Measurements from ENCODE around the gene OR52K2.

DNA sequence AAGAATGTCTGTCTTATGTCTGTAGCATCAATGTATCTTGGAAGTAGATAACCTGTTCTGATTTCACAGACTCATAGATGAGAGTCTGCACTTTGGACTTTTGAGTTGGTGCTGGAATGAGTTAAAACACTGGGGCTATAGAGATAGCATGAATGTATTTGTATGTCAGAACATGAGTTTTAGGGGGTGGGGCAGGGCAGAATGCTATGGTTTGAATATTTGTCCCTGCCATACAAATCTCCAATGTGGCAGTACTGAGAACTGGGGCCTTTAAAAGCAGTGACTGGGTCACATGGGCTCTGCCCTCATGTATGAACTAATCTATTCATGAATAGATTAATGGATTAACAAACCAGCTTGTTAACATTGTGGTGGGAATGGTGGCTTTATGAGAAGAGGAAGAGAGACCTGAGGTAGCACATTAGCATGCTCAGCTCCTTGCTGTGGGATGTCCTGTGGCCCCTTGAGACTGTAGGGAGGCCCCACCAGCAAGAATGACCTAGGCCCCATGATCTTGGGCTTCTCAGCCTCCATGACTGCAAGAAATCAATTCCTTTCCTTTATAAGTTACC lies 17.9 kb downstream of the OR52K2 start:
- no peak for TF ChIP-seq POLR2A (IDR thresholded peaks at IDR 0.05)
- TF ChIP-seq, protein P1, sequence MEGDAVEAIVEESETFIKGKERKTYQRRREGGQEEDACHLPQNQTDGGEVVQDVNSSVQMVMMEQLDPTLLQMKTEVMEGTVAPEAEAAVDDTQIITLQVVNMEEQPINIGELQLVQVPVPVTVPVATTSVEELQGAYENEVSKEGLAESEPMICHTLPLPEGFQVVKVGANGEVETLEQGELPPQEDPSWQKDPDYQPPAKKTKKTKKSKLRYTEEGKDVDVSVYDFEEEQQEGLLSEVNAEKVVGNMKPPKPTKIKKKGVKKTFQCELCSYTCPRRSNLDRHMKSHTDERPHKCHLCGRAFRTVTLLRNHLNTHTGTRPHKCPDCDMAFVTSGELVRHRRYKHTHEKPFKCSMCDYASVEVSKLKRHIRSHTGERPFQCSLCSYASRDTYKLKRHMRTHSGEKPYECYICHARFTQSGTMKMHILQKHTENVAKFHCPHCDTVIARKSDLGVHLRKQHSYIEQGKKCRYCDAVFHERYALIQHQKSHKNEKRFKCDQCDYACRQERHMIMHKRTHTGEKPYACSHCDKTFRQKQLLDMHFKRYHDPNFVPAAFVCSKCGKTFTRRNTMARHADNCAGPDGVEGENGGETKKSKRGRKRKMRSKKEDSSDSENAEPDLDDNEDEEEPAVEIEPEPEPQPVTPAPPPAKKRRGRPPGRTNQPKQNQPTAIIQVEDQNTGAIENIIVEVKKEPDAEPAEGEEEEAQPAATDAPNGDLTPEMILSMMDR (IDR thresholded peaks at IDR 0.05) = no peak

Data from prostate gland (tissue), 2 donors.